ENCODE results near the gene TBC1D1.

The TBC1D1 gene

GRCh38 chr4:38082424-38083385 is 191.8 kb downstream of the TBC1D1 start:
- no peak for DNase-seq (ENCODE audit: low spot score)

GRCh38 chr4:38084877-38085711 is 194.2 kb downstream of the TBC1D1 start:
- DNase-seq (ENCODE audit: low spot score), result no peak

GRCh38 chr4:38085751-38086150 is 194.9 kb downstream of the TBC1D1 start:
- DNase-seq (ENCODE audit: low spot score), result no peak

GRCh38 chr4:38086151-38086848 is 195.4 kb downstream of the TBC1D1 start:
- no peak for DNase-seq (ENCODE audit: low spot score)

GRCh38 chr4:38086849-38087226 is 196.0 kb downstream of the TBC1D1 start:
- no peak for DNase-seq (ENCODE audit: low spot score)

- no peak for DNase-seq (ENCODE audit: low spot score)
Measured at GRCh38 chr4:38088321-38088720, 197.4 kb downstream of the TBC1D1 start.

GRCh38 chr4:38089961-38090360 is 199.1 kb downstream of the TBC1D1 start:
- no peak for DNase-seq (ENCODE audit: low spot score)

- no peak for DNase-seq (ENCODE audit: low spot score)
Measured at GRCh38 chr4:38090455-38091246, 199.8 kb downstream of the TBC1D1 start.

GRCh38 chr4:38091636-38092035 is 200.8 kb downstream of the TBC1D1 start:
- no peak for DNase-seq (ENCODE audit: low spot score)

- no peak for DNase-seq (ENCODE audit: low spot score)
Measured at GRCh38 chr4:38092701-38093100, 201.8 kb downstream of the TBC1D1 start.

GRCh38 chr4:38094419-38094818 is 203.5 kb downstream of the TBC1D1 start:
- no peak for DNase-seq (ENCODE audit: low spot score)

- DNase-seq (ENCODE audit: low spot score), result no peak
Measured at GRCh38 chr4:38095691-38096090, 204.8 kb downstream of the TBC1D1 start.

GRCh38 chr4:38097818-38098217 is 206.9 kb downstream of the TBC1D1 start:
- DNase-seq (ENCODE audit: low spot score), result no peak

- DNase-seq (ENCODE audit: low spot score), result no peak
Measured at GRCh38 chr4:38099020-38099600, 208.2 kb downstream of the TBC1D1 start.

- DNase-seq (ENCODE audit: low spot score), result no peak
Measured at GRCh38 chr4:38099908-38100407, 209.1 kb downstream of the TBC1D1 start.

GRCh38 chr4:38100474-38101255 is 209.8 kb downstream of the TBC1D1 start:
- no peak for DNase-seq (ENCODE audit: low spot score)

- DNase-seq (ENCODE audit: low spot score), result no peak
Measured at GRCh38 chr4:38101563-38101962, 210.7 kb downstream of the TBC1D1 start.

GRCh38 chr4:38102957-38103588 is 212.2 kb downstream of the TBC1D1 start:
- DNase-seq (ENCODE audit: low spot score), result no peak

- no peak for DNase-seq (ENCODE audit: low spot score)
Measured at GRCh38 chr4:38105475-38106220, 214.8 kb downstream of the TBC1D1 start.
